ENCODE results near the gene CSPG4. TPM values are rescaled to one million over a fixed set of nuclear protein-coding genes. Genes with fewer than 3 reads are reported as not detected.
"Not testable (repeated sequence)": the region's sequence is repeated elsewhere in the genome, so short reads cannot be mapped to it uniquely, and the experiment has no call there.

CSPG4 gene
- total and polyA plus RNA-seq, 2 donors: 1.5 to 4.9 TPM

- no peak for DNase-seq (ENCODE audit: low read depth in 6 of 9, low spot score in 9 of 9)
- no peaks in the 10 kb centered on the region for H3K9me3 ChIP-seq (ENCODE audit: control insufficient read depth in 2 of 2, insufficient read depth in 1 of 2, low read length in 1 of 2)
- no peak overlapping the region for H3K4me3 ChIP-seq (ENCODE audit: low read length in 2 of 2)
- WGBS: 94% methylated on average over 8 of the region's 8 CpGs
- H3K36me3 ChIP-seq (ENCODE audit: control insufficient read depth in 2 of 2, insufficient read depth in 2 of 2, low read length in 1 of 2): no peaks in the 10 kb centered on the region
- H3K27me3 ChIP-seq (ENCODE audit: control insufficient read depth in 2 of 2, insufficient read depth in 1 of 2, low read length in 1 of 2): no peaks in the 10 kb centered on the region
- no peaks in the 10 kb centered on the region for H3K4me1 ChIP-seq (ENCODE audit: control insufficient read depth in 2 of 2, insufficient read depth in 2 of 2, low read length in 2 of 2)
- H3K27ac ChIP-seq (ENCODE audit: low read depth in 1 of 2, low read length in 1 of 2): no peak overlapping the region
Observed at GRCh38 chr15:75753145-75753544, 40.5 kb upstream of the CSPG4 start.

- H3K4me1 ChIP-seq (ENCODE audit: control insufficient read depth in 2 of 2, insufficient read depth in 2 of 2, low read length in 2 of 2): no peaks in the 10 kb centered on the region
- WGBS: 54% methylated on average over 4 of the region's 4 CpGs
- no peak overlapping the region for H3K27ac ChIP-seq (ENCODE audit: low read depth in 1 of 2, low read length in 1 of 2)
- no peaks in the 10 kb centered on the region for H3K36me3 ChIP-seq (ENCODE audit: control insufficient read depth in 2 of 2, insufficient read depth in 2 of 2, low read length in 1 of 2)
- no peaks in the 10 kb centered on the region for H3K9me3 ChIP-seq (ENCODE audit: control insufficient read depth in 2 of 2, insufficient read depth in 1 of 2, low read length in 1 of 2)
- DNase-seq (ENCODE audit: low read depth in 6 of 9, low spot score in 9 of 9): no peak
- H3K4me3 ChIP-seq (ENCODE audit: low read length in 2 of 2): no peak overlapping the region
- no peaks in the 10 kb centered on the region for H3K27me3 ChIP-seq (ENCODE audit: control insufficient read depth in 2 of 2, insufficient read depth in 1 of 2, low read length in 1 of 2)
Observed at GRCh38 chr15:75751891-75752290, 39.2 kb upstream of the CSPG4 start.

- no peaks in the 10 kb centered on the region for H3K27me3 ChIP-seq (ENCODE audit: control insufficient read depth in 2 of 2, insufficient read depth in 1 of 2, low read length in 1 of 2)
- H3K4me1 ChIP-seq (ENCODE audit: control insufficient read depth in 2 of 2, insufficient read depth in 2 of 2, low read length in 2 of 2): no peaks in the 10 kb centered on the region
- no peak overlapping the region for H3K27ac ChIP-seq (ENCODE audit: low read depth in 1 of 2, low read length in 1 of 2)
- no peaks in the 10 kb centered on the region for H3K9me3 ChIP-seq (ENCODE audit: control insufficient read depth in 2 of 2, insufficient read depth in 1 of 2, low read length in 1 of 2)
- no peak for DNase-seq (ENCODE audit: low read depth in 6 of 9, low spot score in 9 of 9)
- H3K4me3 ChIP-seq (ENCODE audit: low read length in 2 of 2): no peak overlapping the region
- H3K36me3 ChIP-seq (ENCODE audit: control insufficient read depth in 2 of 2, insufficient read depth in 2 of 2, low read length in 1 of 2): no peaks in the 10 kb centered on the region
- WGBS: 62% methylated on average over 2 of the region's 2 CpGs
Observed at GRCh38 chr15:75751116-75751875, 38.6 kb upstream of the CSPG4 start.

GRCh38 chr15:75750261-75751050 lies 37.8 kb upstream of the CSPG4 start:
- WGBS: 96% methylated on average over 10 of the region's 10 CpGs
- DNase-seq (ENCODE audit: low read depth in 6 of 9, low spot score in 9 of 9): no peak
- Histone ChIP-seq H3K4me3 (ENCODE audit: low read length in 2 of 2) (no peak overlapping the region), H3K27ac (ENCODE audit: low read depth in 1 of 2, low read length in 1 of 2) (no peak overlapping the region), H3K27me3 (ENCODE audit: control insufficient read depth in 2 of 2, insufficient read depth in 1 of 2, low read length in 1 of 2) (no peaks in the 10 kb centered on the region), H3K36me3 (ENCODE audit: control insufficient read depth in 2 of 2, insufficient read depth in 2 of 2, low read length in 1 of 2) (no peaks in the 10 kb centered on the region), H3K9me3 (ENCODE audit: control insufficient read depth in 2 of 2, insufficient read depth in 1 of 2, low read length in 1 of 2) (no peaks in the 10 kb centered on the region), H3K4me1 (ENCODE audit: control insufficient read depth in 2 of 2, insufficient read depth in 2 of 2, low read length in 2 of 2) (no peaks in the 10 kb centered on the region)

GRCh38 chr15:75749820-75750219 lies 37.2 kb upstream of the CSPG4 start:
- Histone ChIP-seq H3K36me3 (ENCODE audit: control insufficient read depth in 2 of 2, insufficient read depth in 2 of 2, low read length in 1 of 2) (no peaks in the 10 kb centered on the region), H3K27ac (ENCODE audit: low read depth in 1 of 2, low read length in 1 of 2) (no peak overlapping the region), H3K9me3 (ENCODE audit: control insufficient read depth in 2 of 2, insufficient read depth in 1 of 2, low read length in 1 of 2) (no peaks in the 10 kb centered on the region), H3K27me3 (ENCODE audit: control insufficient read depth in 2 of 2, insufficient read depth in 1 of 2, low read length in 1 of 2) (no peaks in the 10 kb centered on the region), H3K4me3 (ENCODE audit: low read length in 2 of 2) (no peak overlapping the region), H3K4me1 (ENCODE audit: control insufficient read depth in 2 of 2, insufficient read depth in 2 of 2, low read length in 2 of 2) (no peaks in the 10 kb centered on the region)
- 97% methylated on average over 4 of the region's 4 CpGs for WGBS
- no peak for DNase-seq (ENCODE audit: low read depth in 6 of 9, low spot score in 9 of 9)

- H3K4me3 ChIP-seq (ENCODE audit: low read length in 2 of 2); H3K9me3 ChIP-seq (ENCODE audit: control insufficient read depth in 2 of 2, insufficient read depth in 1 of 2, low read length in 1 of 2); DNase-seq (ENCODE audit: low read depth in 6 of 9, low spot score in 9 of 9); H3K36me3 ChIP-seq (ENCODE audit: control insufficient read depth in 2 of 2, insufficient read depth in 2 of 2, low read length in 1 of 2); H3K27ac ChIP-seq (ENCODE audit: low read depth in 1 of 2, low read length in 1 of 2); H3K4me1 ChIP-seq (ENCODE audit: control insufficient read depth in 2 of 2, insufficient read depth in 2 of 2, low read length in 2 of 2); H3K27me3 ChIP-seq (ENCODE audit: control insufficient read depth in 2 of 2, insufficient read depth in 1 of 2, low read length in 1 of 2): not testable (repeated sequence)
- 53% methylated on average over 8 of the region's 10 CpGs for WGBS
Observed at GRCh38 chr15:75748882-75749281, 36.2 kb upstream of the CSPG4 start.

GRCh38 chr15:75747121-75747520 lies 34.5 kb upstream of the CSPG4 start:
- not testable (repeated sequence) for H3K4me3 ChIP-seq (ENCODE audit: low read length in 2 of 2); H3K9me3 ChIP-seq (ENCODE audit: control insufficient read depth in 2 of 2, insufficient read depth in 1 of 2, low read length in 1 of 2); DNase-seq (ENCODE audit: low read depth in 6 of 9, low spot score in 9 of 9); H3K27ac ChIP-seq (ENCODE audit: low read depth in 1 of 2, low read length in 1 of 2); H3K36me3 ChIP-seq (ENCODE audit: control insufficient read depth in 2 of 2, insufficient read depth in 2 of 2, low read length in 1 of 2); H3K27me3 ChIP-seq (ENCODE audit: control insufficient read depth in 2 of 2, insufficient read depth in 1 of 2, low read length in 1 of 2); H3K4me1 ChIP-seq (ENCODE audit: control insufficient read depth in 2 of 2, insufficient read depth in 2 of 2, low read length in 2 of 2)
- WGBS: 98% methylated on average over 5 of the region's 5 CpGs

GRCh38 chr15:75745305-75745704 lies 32.7 kb upstream of the CSPG4 start:
- Histone ChIP-seq H3K27ac (ENCODE audit: low read depth in 1 of 2, low read length in 1 of 2) (no peak overlapping the region), H3K9me3 (ENCODE audit: control insufficient read depth in 2 of 2, insufficient read depth in 1 of 2, low read length in 1 of 2) (no peaks in the 10 kb centered on the region), H3K4me3 (ENCODE audit: low read length in 2 of 2) (no peak overlapping the region), H3K27me3 (ENCODE audit: control insufficient read depth in 2 of 2, insufficient read depth in 1 of 2, low read length in 1 of 2) (peaks cover 0 to 2% of the 10 kb centered on the region in 2 donors), H3K36me3 (ENCODE audit: control insufficient read depth in 2 of 2, insufficient read depth in 2 of 2, low read length in 1 of 2) (no peaks in the 10 kb centered on the region), H3K4me1 (ENCODE audit: control insufficient read depth in 2 of 2, insufficient read depth in 2 of 2, low read length in 2 of 2) (no peaks in the 10 kb centered on the region)
- no peak for DNase-seq (ENCODE audit: low read depth in 6 of 9, low spot score in 9 of 9)
- 93% methylated on average over 1 of the region's 1 CpG for WGBS

- not testable (repeated sequence) for H3K4me3 ChIP-seq (ENCODE audit: low read length in 2 of 2); DNase-seq (ENCODE audit: low read depth in 6 of 9, low spot score in 9 of 9); H3K36me3 ChIP-seq (ENCODE audit: control insufficient read depth in 2 of 2, insufficient read depth in 2 of 2, low read length in 1 of 2); H3K9me3 ChIP-seq (ENCODE audit: control insufficient read depth in 2 of 2, insufficient read depth in 1 of 2, low read length in 1 of 2); H3K27ac ChIP-seq (ENCODE audit: low read depth in 1 of 2, low read length in 1 of 2)
- peaks cover 3 to 15% of the 10 kb centered on the region in 2 donors for H3K4me1 ChIP-seq (ENCODE audit: control insufficient read depth in 2 of 2, insufficient read depth in 2 of 2, low read length in 2 of 2)
- peaks cover 0 to 19% of the 10 kb centered on the region in 2 donors for H3K27me3 ChIP-seq (ENCODE audit: control insufficient read depth in 2 of 2, insufficient read depth in 1 of 2, low read length in 1 of 2)
- WGBS: 96% methylated on average over 4 of the region's 4 CpGs
Observed at GRCh38 chr15:75742346-75742745, 29.7 kb upstream of the CSPG4 start.
